GM18526 (cell line): Measurements from ENCODE around the gene FABP2.

Experiments used
- POLR2A ChIP-seq: IDR thresholded peaks from 3 replicates; pipeline ENCODE4 v1.6.1; 2011; ENCODE audit not compliant: insufficient read length; ENCODE audit errors: extremely low read depth

FABP2 gene

GRCh38 chr4:119299741-119300100 is 22.2 kb downstream of the FABP2 start:
- TF ChIP-seq POLR2A, result no peak

GRCh38 chr4:119299260-119299671 is 22.7 kb downstream of the FABP2 start:
- no peak for TF ChIP-seq POLR2A

GRCh38 chr4:119297795-119298194 is 24.1 kb downstream of the FABP2 start:
- no peak for TF ChIP-seq POLR2A

- TF ChIP-seq POLR2A, result no peak
Measured at GRCh38 chr4:119296356-119296755, 25.6 kb downstream of the FABP2 start.

- TF ChIP-seq POLR2A, result no peak
Measured at GRCh38 chr4:119290598-119290997, 31.3 kb downstream of the FABP2 start.

- TF ChIP-seq POLR2A, result no peak
Measured at GRCh38 chr4:119289313-119289712, 32.6 kb downstream of the FABP2 start.

GRCh38 chr4:119286377-119287002 is 35.4 kb downstream of the FABP2 start:
- TF ChIP-seq POLR2A, result no peak

- TF ChIP-seq POLR2A, result no peak
Measured at GRCh38 chr4:119284876-119285780, 36.8 kb downstream of the FABP2 start.

GRCh38 chr4:119281393-119281792 is 40.5 kb downstream of the FABP2 start:
- no peak for TF ChIP-seq POLR2A

- TF ChIP-seq POLR2A, result no peak
Measured at GRCh38 chr4:119271361-119272085, 50.4 kb downstream of the FABP2 start.

- TF ChIP-seq POLR2A, result no peak
Measured at GRCh38 chr4:119268466-119268865, 53.5 kb downstream of the FABP2 start.
